ENCODE measurements around the gene CHMP4A. TPM values are rescaled to one million over a fixed set of nuclear protein-coding genes. Genes with fewer than 3 reads are reported as not detected.

Gene CHMP4A
- total and polyA plus RNA-seq, 9 of the 15 experiments (the other 6 are each of a cell fraction or from before 2014, with no cell fraction given): 28.8 to 104 (median 52.7) TPM

- TF ChIP-seq ETV1 (tag; conservative IDR thresholded peaks at IDR 0.05; ENCODE audit: low read depth) (peak; percentile 92), GABPB1 (CRISPR knock-in tag; IDR thresholded peaks at IDR 0.05) (peak; percentile 100), SOX6 (IDR thresholded peaks at IDR 0.05) (peak; percentile 36; the same call in 1 of the 2 replicates), RBM39 (optimal IDR thresholded peaks at IDR 0.05; ENCODE audit: low read depth, low read length) (peak; percentile 89), ZNF134 (CRISPR knock-in tag; conservative IDR thresholded peaks at IDR 0.05) (no peak), ZNF655 (CRISPR knock-in tag; IDR thresholded peaks at IDR 0.05) (no peak), TOE1 (IDR thresholded peaks at IDR 0.05; ENCODE audit: borderline replicate concordance) (peak; percentile 80; the same call in 1 of the 2 replicates), TOE1 (CRISPR knock-in tag; IDR thresholded peaks at IDR 0.05; ENCODE audit: borderline replicate concordance, low read depth) (no peak), NCOA1 (IDR thresholded peaks at IDR 0.05; ENCODE audit: low read depth) (peak; percentile 99), NEUROD1 (IDR thresholded peaks at IDR 0.05; ENCODE audit: borderline replicate concordance, low read depth, low read length, partially characterized antibody) (peak; percentile 78), PTBP1 (IDR thresholded peaks at IDR 0.05; ENCODE audit: low read depth, low read length) (peak; percentile 38; the same call in 1 of the 2 replicates), KLF16 (IDR thresholded peaks at IDR 0.05) (no peak), ELF4 (CRISPR knock-in tag; IDR thresholded peaks at IDR 0.05) (0 out of 2 replicates have a peak, but pooled peaks have one; percentile 21), SFPQ (IDR thresholded peaks at IDR 0.05; ENCODE audit: low read depth, low read length) (no peak), NFIC (IDR thresholded peaks at IDR 0.05) (peak; percentile 14; the same call in 1 of the 2 replicates), POLR3A (IDR thresholded peaks at IDR 0.05; ENCODE audit: borderline replicate concordance, extremely low read depth, insufficient read depth, insufficient read length) (no peak), ESRRB (CRISPR knock-in tag; IDR thresholded peaks at IDR 0.05; ENCODE audit: borderline replicate concordance) (no peak), BMI1 (IDR thresholded peaks at IDR 0.05; ENCODE audit: low read length) (peak; percentile 83), ZNF449 (CRISPR knock-in tag; IDR thresholded peaks at IDR 0.05) (no peak), ZNF444 (CRISPR knock-in tag; IDR thresholded peaks at IDR 0.05) (peak; percentile 66), RAD21 (CRISPR knock-in tag; conservative IDR thresholded peaks at IDR 0.05 in 1 of 2, IDR thresholded peaks at IDR 0.05 in 1 of 2) (peak; percentile 27 to 34; a peak in 1 of 4 replicates)
- TF ChIP-seq, protein P1, sequence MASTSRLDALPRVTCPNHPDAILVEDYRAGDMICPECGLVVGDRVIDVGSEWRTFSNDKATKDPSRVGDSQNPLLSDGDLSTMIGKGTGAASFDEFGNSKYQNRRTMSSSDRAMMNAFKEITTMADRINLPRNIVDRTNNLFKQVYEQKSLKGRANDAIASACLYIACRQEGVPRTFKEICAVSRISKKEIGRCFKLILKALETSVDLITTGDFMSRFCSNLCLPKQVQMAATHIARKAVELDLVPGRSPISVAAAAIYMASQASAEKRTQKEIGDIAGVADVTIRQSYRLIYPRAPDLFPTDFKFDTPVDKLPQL (IDR thresholded peaks at IDR 0.05; ENCODE audit: extremely low read depth, insufficient read length): no peak
Observed at GRCh38 chr14:24188251-24189058, 24.8 kb downstream of the CHMP4A start, which contains the start of gene IPO4 (continued).

Data from K562 (cell line).